Gastrocnemius medialis (tissue), 4 donors: Measurements from ENCODE around the gene NCR3LG1.

ENCODE experiments used
- CTCF ChIP-seq, 5 experiments: fragments of 450-650 bp in 3 of 5; fragments of 200-600 bp in 2 of 5; sonication (generic) in 2 of 5; IDR thresholded peaks in 4 of 5; conservative IDR thresholded peaks in 1 of 5; 1 replicate in 4 of 5; 2 replicates in 1 of 5; pipeline ENCODE4 v1.5.1; 2016 to 2019; ENCODE audit warnings: antibody characterized with exemption in 5 of 5, mild to moderate bottlenecking in 3 of 5, moderate library complexity in 3 of 5
- POLR2A ChIP-seq, 2 donors: fragments of 450-650 bp; IDR thresholded peaks; one replicate each; pipeline ENCODE4 v1.6.1; 2017; ENCODE audit warnings: antibody characterized with exemption in 2 of 2, mild to moderate bottlenecking in 2 of 2, moderate library complexity in 2 of 2

- TF ChIP-seq CTCF (IDR thresholded peaks at IDR 0.05 in 4 of 5, conservative IDR thresholded peaks at IDR 0.05 in 1 of 5): no peak
- no peak for TF ChIP-seq POLR2A (IDR thresholded peaks at IDR 0.05)
Observed at GRCh38 chr11:17366495-17366894, 14.9 kb downstream of the NCR3LG1 start.
